Gastroesophageal sphincter (tissue), 2 donors: ENCODE measurements around the gene PLXNA3.

Source experiments
- EP300 ChIP-seq: sonication (generic); formaldehyde crosslinking; IDR thresholded peaks from one replicate; pipeline ENCODE4 v1.6.1; 2017; ENCODE audit warnings: antibody characterized with exemption, mild to moderate bottlenecking
- POLR2A ChIP-seq, 2 donors: fragments of 450-650 bp; IDR thresholded peaks; one replicate each; pipeline ENCODE4 v1.6.1; 2017; ENCODE audit warnings: antibody characterized with exemption in 2 of 2, mild to moderate bottlenecking in 2 of 2, moderate library complexity in 1 of 2

- TF ChIP-seq POLR2A (IDR thresholded peaks at IDR 0.05) (no peak), EP300 (no peak)
Observed at GRCh38 chrX:154465601-154466000, 7.5 kb downstream of the PLXNA3 start.
